ENCODE data around the gene TTLL6. TPM values are rescaled to one million over a fixed set of nuclear protein-coding genes. Genes with fewer than 3 reads are reported as not detected.

The TTLL6 gene
- total and polyA plus RNA-seq, 7 experiments from 2014 or later, result not detected

- ChIA-PET CTCF (interaction anchor here (1.0 to 3.0 kb wide), 5 partner anchors 8 to 154 kb away, joined by 3 to 17 read pairs (median 6); no protein-coding TSS in a partner anchor), POLR2A (interaction anchor here (1.0 kb wide), 1 partner anchor 8 kb away, joined by 6 read pairs; no protein-coding TSS in a partner anchor)
- H3K9me3 Mint-ChIP-seq, result peaks cover 0 to 11% (median 2%) of the 10 kb centered on the region in 11 donors
- peak overlapping the region in 2 of 9 donors; percentile 34 to 87 for H3K27ac Mint-ChIP-seq
- peak overlapping the region; percentile 64 to 82 (median 74) for H3K4me3 Mint-ChIP-seq
- H3K27ac ChIP-seq (ENCODE audit: low read depth, low read length), result no peak overlapping the region
- H3K4me1 Mint-ChIP-seq, result peaks cover 26 to 61% (median 41%) of the 10 kb centered on the region in 7 donors
- H3K4me3 ChIP-seq (ENCODE audit: low read length), result no peak overlapping the region
- peaks cover 87 to 99% (median 90%) of the 10 kb centered on the region in 5 donors for H3K27me3 Mint-ChIP-seq
- intact Hi-C loops (cut with micrococcal nuclease), result loop anchor here (1.0 to 10.0 kb wide), 8 partner anchors 24 to 270 kb away; partner anchors contain the start of genes HOXB7 (in 1 of the 2) and IGF2BP1 (in 1 of the 2)
- H3K36me3 Mint-ChIP-seq, result peaks cover 0 to 8% (median 0%) of the 10 kb centered on the region in 5 donors
- H3K36me3 ChIP-seq (ENCODE audit: control insufficient read depth in 2 of 3, insufficient read depth in 3 of 3, low read length in 3 of 3), result no peaks in the 10 kb centered on the region
- peaks cover 43 to 92% of the 10 kb centered on the region in 2 donors for H3K27me3 ChIP-seq (ENCODE audit: control insufficient read depth in 2 of 2, insufficient read depth in 2 of 2, low read length in 2 of 2)
- H3K9me3 ChIP-seq (ENCODE audit: control insufficient read depth in 2 of 3, low read length in 3 of 3), result no peaks in the 10 kb centered on the region
- H3K4me1 ChIP-seq (ENCODE audit: control insufficient read depth in 2 of 2, insufficient read depth in 2 of 2, low read length in 2 of 2), result peaks cover 27 to 36% of the 10 kb centered on the region in 2 donors
- DNase-seq, result peak; percentile 46 to 73 (median 65)
- ATAC-seq, result peak; percentile 81
These were observed 92.6 kb downstream of the TTLL6 start for GRCh38 chr17:48724251-48725003.

DNA sequence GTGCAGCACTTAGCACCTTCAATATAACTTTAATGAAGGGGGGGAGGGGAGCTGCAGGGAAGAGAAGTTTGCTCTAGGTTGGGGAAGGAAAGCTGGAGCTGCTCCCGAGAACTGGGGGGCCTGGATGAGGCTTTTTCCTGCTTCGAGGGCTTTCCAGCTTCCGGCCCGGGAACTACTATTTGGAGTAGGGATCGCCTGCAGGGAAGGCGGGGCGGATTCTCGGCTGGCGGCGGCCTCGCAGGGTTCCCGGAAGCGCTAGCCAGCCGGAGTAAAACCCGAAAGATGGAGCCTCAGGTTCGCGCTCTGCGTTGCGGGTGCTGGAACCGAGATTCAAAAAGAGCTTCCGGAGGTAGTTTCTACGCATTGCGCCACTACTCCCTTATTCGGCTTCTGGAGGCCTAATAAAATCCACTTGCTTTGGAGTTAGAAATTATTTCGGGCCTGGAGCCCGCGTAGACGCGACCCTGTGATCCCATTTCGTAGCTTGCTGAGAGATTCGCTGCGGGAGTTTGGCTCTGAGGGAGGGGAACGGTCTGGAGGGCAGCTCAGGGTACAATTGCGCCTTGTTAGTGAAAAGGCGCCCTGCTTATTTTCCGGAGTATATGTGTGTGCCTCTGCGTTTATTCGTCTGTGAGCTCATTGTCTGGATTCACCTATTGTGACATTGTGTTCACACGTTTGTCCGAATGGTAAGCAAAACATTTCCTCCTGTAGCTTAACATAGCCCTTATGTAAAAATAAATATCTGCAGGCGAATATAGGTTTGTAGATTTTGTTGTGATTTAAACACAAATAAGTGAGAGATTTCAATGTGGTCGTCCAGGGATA lies 93.4 kb downstream of the TTLL6 start:
- Histone ChIP-seq H3K36me3 (ENCODE audit: control insufficient read depth in 2 of 3, insufficient read depth in 3 of 3, low read length in 3 of 3) (no peaks in the 10 kb centered on the region), H3K27me3 (ENCODE audit: control insufficient read depth in 2 of 2, insufficient read depth in 2 of 2, low read length in 2 of 2) (peaks cover 42 to 90% of the 10 kb centered on the region in 2 donors), H3K9me3 (ENCODE audit: control insufficient read depth in 2 of 3, low read length in 3 of 3) (no peaks in the 10 kb centered on the region), H3K27ac (ENCODE audit: low read depth, low read length) (no peak overlapping the region), H3K4me3 (ENCODE audit: low read length) (peak overlapping the region; percentile 23), H3K4me1 (ENCODE audit: control insufficient read depth in 2 of 2, insufficient read depth in 2 of 2, low read length in 2 of 2) (peaks cover 26 to 40% of the 10 kb centered on the region in 2 donors)
- Mint-ChIP-seq H3K27ac (peak overlapping the region in 4 of 9 donors; percentile 32 to 87 (median 47)), H3K9me3 (peaks cover 0 to 13% (median 2%) of the 10 kb centered on the region in 11 donors), H3K36me3 (peaks cover 0 to 8% (median 0%) of the 10 kb centered on the region in 5 donors), H3K27me3 (peaks cover 84 to 99% (median 89%) of the 10 kb centered on the region in 5 donors), H3K4me3 (peak overlapping the region; percentile 50 to 82 (median 74)), H3K4me1 (peaks cover 26 to 62% (median 42%) of the 10 kb centered on the region in 7 donors)
- ChIA-PET CTCF (interaction anchor here (0.6 to 3.0 kb wide), 5 partner anchors 32 to 643 kb away, joined by 3 to 17 read pairs (median 6); no protein-coding TSS in a partner anchor), POLR2A (interaction anchor here (0.6 to 1.0 kb wide), 2 partner anchors 9 to 277 kb away, joined by 3 to 6 read pairs; no protein-coding TSS in a partner anchor)
- intact Hi-C loops (cut with micrococcal nuclease), result loop anchor here (1.0 to 10.0 kb wide), 6 partner anchors 25 to 271 kb away; partner anchors contain the start of gene IGF2BP1 (in 1 of the 2)
- ATAC-seq (no peak), DNase-seq (peak in 2 of 9 donors; percentile 30 to 43)

DNA sequence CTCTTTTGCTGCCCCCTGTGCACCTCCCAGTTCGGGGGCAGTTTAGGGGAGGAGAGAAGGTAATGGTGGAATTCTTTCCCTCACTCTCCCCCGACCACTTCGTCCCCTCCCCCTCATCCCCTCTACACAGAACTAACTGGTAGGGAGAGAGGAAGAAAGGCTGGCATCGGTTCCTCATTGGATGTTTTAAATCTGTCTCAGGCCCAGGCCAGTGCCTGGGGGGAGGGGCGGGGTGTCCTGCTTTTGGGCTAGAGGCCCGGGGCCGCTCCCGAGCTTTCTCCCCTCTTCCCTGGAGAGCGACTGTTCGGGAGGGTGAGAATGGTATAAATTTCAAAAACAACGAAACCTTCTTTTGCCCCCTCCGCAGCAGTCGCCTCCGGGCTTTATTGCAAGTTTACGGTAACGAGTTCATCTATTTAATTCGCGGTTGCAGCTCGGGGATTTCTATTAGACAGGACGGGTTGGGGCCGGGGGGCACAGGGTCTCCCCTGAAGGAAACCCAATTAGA lies 94.1 kb downstream of the TTLL6 start, which contains the start of gene PRAC2:
TSS of gene PRAC2 (plus strand) at position 271 of the 508 bp plus-strand sequence. CDS start 1,226 bp downstream, outside the sequence.
- peaks cover 83 to 99% (median 91%) of the 10 kb centered on the region in 5 donors for H3K27me3 Mint-ChIP-seq

DNA sequence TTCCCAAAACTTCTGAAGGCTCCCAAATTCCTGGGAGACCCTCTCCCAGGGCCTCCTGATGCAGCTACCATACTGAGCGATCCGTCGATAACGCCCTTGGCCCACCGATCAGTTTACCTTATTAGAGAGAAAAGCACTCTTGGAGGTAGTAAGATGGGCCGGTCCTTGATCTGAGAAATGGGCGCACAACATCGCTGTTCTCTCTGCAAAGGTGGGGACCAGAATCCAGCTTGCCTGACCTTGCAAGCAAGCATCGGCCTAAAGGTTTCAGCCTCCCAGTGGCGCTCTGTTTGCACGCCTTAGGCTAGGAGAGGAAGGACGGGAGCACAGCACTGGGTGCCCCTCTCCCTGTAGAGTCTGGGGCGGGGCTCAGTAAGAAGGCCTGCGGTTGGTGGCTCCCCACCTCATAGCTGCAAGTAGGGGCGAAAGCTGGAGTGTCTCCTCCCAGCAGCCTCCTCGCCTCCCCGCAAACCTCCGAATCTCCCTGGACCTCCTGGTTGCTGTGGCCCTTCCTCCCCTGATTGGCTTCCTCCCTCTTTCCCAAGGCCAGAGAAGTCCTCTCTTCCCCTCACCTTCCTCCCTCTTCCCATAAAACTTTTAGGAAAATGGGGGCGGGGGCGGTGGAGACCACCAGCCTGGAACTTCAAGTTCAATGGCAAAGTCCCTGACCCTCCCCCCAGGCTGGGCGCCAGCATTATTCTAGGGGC lies 94.7 kb downstream of the TTLL6 start, which contains the start of gene PRAC1:
TSS of gene PRAC1 (minus strand) at position 318 of the 707 bp plus-strand sequence. CDS start at position 192, 126 bp downstream.
- CTCF ChIA-PET, result interaction anchor here (0.9 to 3.0 kb wide), 2 partner anchors 44 to 116 kb away, joined by 3 to 9 read pairs; no protein-coding TSS in a partner anchor
- no peak within 1 kb of the TSS for H3K27ac ChIP-seq (ENCODE audit: low read depth, low read length)
- ATAC-seq, result no peak
- no peaks in the 10 kb centered on the region for H3K9me3 ChIP-seq (ENCODE audit: control insufficient read depth in 2 of 3, low read length in 3 of 3)
- peak within 1 kb of the TSS in 3 of 9 donors; percentile 41 to 87 (median 60) for H3K27ac Mint-ChIP-seq
- H3K4me3 Mint-ChIP-seq, result peak within 1 kb of the TSS in 7 of 10 donors; percentile 29 to 79 (median 73)
- H3K36me3 Mint-ChIP-seq, result peaks cover 0 to 8% (median 0%) of the 10 kb centered on the region in 5 donors
- peaks cover 42 to 91% of the 10 kb centered on the region in 2 donors for H3K27me3 ChIP-seq (ENCODE audit: control insufficient read depth in 2 of 2, insufficient read depth in 2 of 2, low read length in 2 of 2)
- peaks cover 20 to 63% (median 44%) of the 10 kb centered on the region in 7 donors for H3K4me1 Mint-ChIP-seq
- no peaks in the 10 kb centered on the region for H3K36me3 ChIP-seq (ENCODE audit: control insufficient read depth in 2 of 3, insufficient read depth in 3 of 3, low read length in 3 of 3)
- H3K4me3 ChIP-seq (ENCODE audit: low read length), result no peak within 1 kb of the TSS
- POLR2A ChIA-PET, result no interaction called here
- peaks cover 0 to 21% (median 5%) of the 10 kb centered on the region in 11 donors for H3K9me3 Mint-ChIP-seq
- H3K27me3 Mint-ChIP-seq, result peaks cover 83 to 99% (median 91%) of the 10 kb centered on the region in 5 donors
- intact Hi-C loops (cut with micrococcal nuclease), result loop anchor here in 1 of 2 donors (10.0 kb wide), 1 partner anchor 272 kb away; the partner anchor contains the start of gene IGF2BP1
- no peak for DNase-seq
- peaks cover 22 to 37% of the 10 kb centered on the region in 2 donors for H3K4me1 ChIP-seq (ENCODE audit: control insufficient read depth in 2 of 2, insufficient read depth in 2 of 2, low read length in 2 of 2)

More for the DNA sequence above, 94.1 kb downstream of the TTLL6 start, which contains the start of gene PRAC2:
- intact Hi-C loops (cut with micrococcal nuclease), result loop anchor here in 1 of 2 donors (10.0 kb wide), 1 partner anchor 272 kb away; the partner anchor contains the start of gene IGF2BP1
- peaks cover 0 to 15% (median 2%) of the 10 kb centered on the region in 11 donors for H3K9me3 Mint-ChIP-seq
- Histone ChIP-seq H3K27ac (ENCODE audit: low read depth, low read length) (no peak within 1 kb of the TSS), H3K4me3 (ENCODE audit: low read length) (peak within 1 kb of the TSS; percentile 23), H3K4me1 (ENCODE audit: control insufficient read depth in 2 of 2, insufficient read depth in 2 of 2, low read length in 2 of 2) (peaks cover 22 to 39% of the 10 kb centered on the region in 2 donors), H3K9me3 (ENCODE audit: control insufficient read depth in 2 of 3, low read length in 3 of 3) (no peaks in the 10 kb centered on the region), H3K27me3 (ENCODE audit: control insufficient read depth in 2 of 2, insufficient read depth in 2 of 2, low read length in 2 of 2) (peaks cover 43 to 90% of the 10 kb centered on the region in 2 donors), H3K36me3 (ENCODE audit: control insufficient read depth in 2 of 3, insufficient read depth in 3 of 3, low read length in 3 of 3) (no peaks in the 10 kb centered on the region)
- peaks cover 0 to 8% (median 0%) of the 10 kb centered on the region in 5 donors for H3K36me3 Mint-ChIP-seq
- peak within 1 kb of the TSS in 5 of 9 donors; percentile 32 to 87 (median 41) for H3K27ac Mint-ChIP-seq
- ATAC-seq, result no peak
- DNase-seq, result no peak
- H3K4me3 Mint-ChIP-seq, result peak within 1 kb of the TSS; percentile 50 to 82 (median 74)
- CTCF ChIA-PET, result interaction anchor here (0.9 to 3.0 kb wide), 4 partner anchors 33 to 156 kb away, joined by 3 to 17 read pairs (median 8); no protein-coding TSS in a partner anchor
- POLR2A ChIA-PET, result interaction anchor here (0.6 to 1.0 kb wide), 2 partner anchors 10 to 278 kb away, joined by 3 to 6 read pairs; no protein-coding TSS in a partner anchor
- peaks cover 21 to 64% (median 42%) of the 10 kb centered on the region in 7 donors for H3K4me1 Mint-ChIP-seq

DNA sequence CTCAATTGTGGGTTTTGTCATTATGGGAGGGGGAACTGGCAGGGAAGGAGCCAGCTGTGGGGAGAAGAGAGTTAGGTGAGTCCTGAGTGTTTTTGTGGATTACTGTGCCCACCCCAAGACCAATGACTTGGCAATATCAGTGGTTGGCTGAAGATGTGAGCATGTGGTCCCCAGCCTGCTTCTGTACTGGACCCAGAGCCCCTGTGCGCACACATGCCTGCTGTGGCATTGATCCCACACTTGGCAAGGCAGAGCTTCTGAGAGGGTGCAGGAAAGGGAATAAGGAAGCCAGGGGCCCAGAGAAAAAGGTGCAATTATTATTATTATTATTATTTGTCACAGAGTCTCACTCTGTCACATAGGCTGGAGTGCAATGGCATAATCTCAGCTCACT lies 96.0 kb downstream of the TTLL6 start:
- CTCF ChIA-PET, result interaction anchor here (0.8 kb wide), 1 partner anchor 8 kb away, joined by 4 read pairs; no protein-coding TSS in a partner anchor
- Mint-ChIP-seq H3K4me1 (peaks cover 20 to 58% (median 37%) of the 10 kb centered on the region in 7 donors), H3K27ac (peak overlapping the region in 1 of 9 donors; percentile 80)

More for the DNA sequence above, 96.0 kb downstream of the TTLL6 start:
- Histone ChIP-seq H3K4me3 (ENCODE audit: low read length) (no peak overlapping the region), H3K27me3 (ENCODE audit: control insufficient read depth in 2 of 2, insufficient read depth in 2 of 2, low read length in 2 of 2) (peaks cover 31 to 84% of the 10 kb centered on the region in 2 donors), H3K4me1 (ENCODE audit: control insufficient read depth in 2 of 2, insufficient read depth in 2 of 2, low read length in 2 of 2) (peaks cover 22 to 37% of the 10 kb centered on the region in 2 donors), H3K9me3 (ENCODE audit: control insufficient read depth in 2 of 3, low read length in 3 of 3) (no peaks in the 10 kb centered on the region), H3K36me3 (ENCODE audit: control insufficient read depth in 2 of 3, insufficient read depth in 3 of 3, low read length in 3 of 3) (no peaks in the 10 kb centered on the region), H3K27ac (ENCODE audit: low read depth, low read length) (no peak overlapping the region)
- Mint-ChIP-seq H3K9me3 (peaks cover 0 to 21% (median 5%) of the 10 kb centered on the region in 11 donors), H3K27me3 (peaks cover 71 to 99% (median 86%) of the 10 kb centered on the region in 5 donors), H3K36me3 (peaks cover 0 to 8% (median 0%) of the 10 kb centered on the region in 5 donors), H3K4me3 (peak overlapping the region in 1 of 10 donors; percentile 46)
- intact Hi-C loops (cut with micrococcal nuclease), result loop anchor here in 1 of 2 donors (10.0 kb wide), 1 partner anchor 274 kb away; the partner anchor contains the start of gene IGF2BP1
- POLR2A ChIA-PET, result no interaction called here
- DNase-seq (no peak), ATAC-seq (no peak)
